Right lobe of liver (tissue), 6 donors: ENCODE measurements around the gene NETO2. TPM values are rescaled to one million over a fixed set of nuclear protein-coding genes. Genes with fewer than 3 reads are reported as not detected.

Source experiments
- ATAC-seq, 4 donors: fragments of 200-7000 bp; cut with Tn5 transposase; one replicate each; pipeline ENCODE4 v1.9.1; 2020; ENCODE audit warnings: mild to moderate bottlenecking in 4 of 4, moderate library complexity in 4 of 4
- DNase-seq, 3 donors: peaks; one replicate each; pipeline ENCODE4 v3.0.0-alpha.2; 2020
- H3K27ac ChIP-seq, 3 donors: fragments of 200-600 bp; one replicate each; pipeline ENCODE4 v1.8.0; 2022
- H3K27me3 ChIP-seq, 2 donors: fragments of 200-600 bp; one replicate each; pipeline ENCODE4 v1.8.0; 2022
- H3K36me3 ChIP-seq, 4 donors: fragments of 200-600 bp; sonication (generic) in 1 of 4; one replicate each; pipeline versions ENCODE4 v1.5.1 to v1.8.0; 2017 to 2022; ENCODE audit warnings: control low read depth in 1 of 4
- H3K4me1 ChIP-seq, 4 donors: fragments of 200-600 bp; sonication (generic) in 1 of 4; one replicate each; pipeline versions ENCODE4 v1.5.1 to v1.8.0; 2017 to 2022; ENCODE audit warnings: control low read depth in 1 of 4
- H3K4me3 ChIP-seq, 3 donors: fragments of 200-600 bp; one replicate each; pipeline ENCODE4 v1.8.0; 2022
- H3K9me3 ChIP-seq, 4 donors: fragments of 200-600 bp; sonication (generic) in 1 of 4; one replicate each; pipeline versions ENCODE4 v1.5.1 to v1.8.0; 2017 to 2022; ENCODE audit warnings: control low read depth in 1 of 4
- CTCF ChIP-seq, 4 donors: fragments of 200-600 bp in 3 of 4; fragments of 450-650 bp in 1 of 4; IDR thresholded peaks; one replicate each; pipeline versions ENCODE4 v1.5.1 to v1.8.0; 2016 to 2022; ENCODE audit warnings: antibody characterized with exemption in 4 of 4, mild to moderate bottlenecking in 2 of 4
- POLR2A ChIP-seq: fragments of 450-650 bp; IDR thresholded peaks from one replicate; pipeline ENCODE4 v1.6.1; 2017; ENCODE audit warnings: antibody characterized with exemption, mild to moderate bottlenecking
- WGBS: methylation state at CpG from one replicate; pipeline ENCODE4 v1.1.6; 2018; ENCODE audit warnings: low coverage, low lambda C conversion rate; ENCODE audit not compliant: insufficient coverage; ENCODE audit errors: missing lambda C conversion rate; 5-methylcytosine and 5-hydroxymethylcytosine counted together
- intact Hi-C, 2 donors: fragments of 100-400 bp; cut with DNase I; formaldehyde crosslinking; loops; one replicate each; pipeline versions ENCODE4 v1.11.2 to v1.14.1; 2022
- total RNA-seq, 6 experiments: library from RNA; depleted of rRNA in 2 of 6; stranded (reverse); fragments of >200 nt in 2 of 6; fragmentation: NEBNext Ultra II Directional in 3 of 6; extraction: Animal tissue kit (Norgen Biotek cat#: 25700) in 3 of 6; gene quantifications; one replicate each; pipeline versions ENCODE4 v1.1.0 to v1.2.4, GENCODE V29; 2016 to 2023
- donor health status: DM: no; HTN: yes; CAD: no.
- donor health status: DM: no; HTN: no; CAD: no.
- donor health status: DM: no; HTN: no; CAD: no.
- donor health status: DM: no; HTN: yes; CAD: no.
- donor health status: DM: no; HTN: yes; CAD: no.

NETO2 gene
- total RNA-seq, 6 experiments from 2014 or later, result 0.29 to 1.6 (median 0.66) TPM

GRCh38 chr16:47136099-47136842 is 7.5 kb downstream of the NETO2 start:
- ATAC-seq (peak in 2 of 4 donors; percentile 42 to 65), DNase-seq (no peak)
- no peak for TF ChIP-seq CTCF (IDR thresholded peaks at IDR 0.05)
- TF ChIP-seq POLR2A, result no peak
- Histone ChIP-seq H3K4me3 (no peak overlapping the region), H3K27me3 (no peaks in the 10 kb centered on the region), H3K36me3 (no peaks in the 10 kb centered on the region), H3K27ac (no peak overlapping the region), H3K9me3 (no peaks in the 10 kb centered on the region), H3K4me1 (no peaks in the 10 kb centered on the region)
- WGBS, result 72% methylated on average over 8 of the region's 8 CpGs
- intact Hi-C loops, result no loop called here

- TF ChIP-seq CTCF (IDR thresholded peaks at IDR 0.05), result no peak
- no peak for TF ChIP-seq POLR2A
- 96% methylated on average over 4 of the region's 4 CpGs for WGBS
- H3K4me3 ChIP-seq, result no peak overlapping the region
- ATAC-seq (no peak), DNase-seq (no peak)
- no peaks in the 10 kb centered on the region for H3K36me3 ChIP-seq
- no peaks in the 10 kb centered on the region for H3K4me1 ChIP-seq
- H3K27me3 ChIP-seq, result no peaks in the 10 kb centered on the region
- H3K27ac ChIP-seq, result no peak overlapping the region
- intact Hi-C loops, result no loop called here
- no peaks in the 10 kb centered on the region for H3K9me3 ChIP-seq
Observed at GRCh38 chr16:47134550-47134949, 9.2 kb downstream of the NETO2 start.

- intact Hi-C loops, result no loop called here
- TF ChIP-seq POLR2A (no peak), CTCF (IDR thresholded peaks at IDR 0.05) (no peak)
- H3K9me3 ChIP-seq, result no peaks in the 10 kb centered on the region
- no peak overlapping the region for H3K27ac ChIP-seq
- no peak overlapping the region for H3K4me3 ChIP-seq
- no peaks in the 10 kb centered on the region for H3K36me3 ChIP-seq
- H3K27me3 ChIP-seq, result no peaks in the 10 kb centered on the region
- DNase-seq (no peak), ATAC-seq (no peak)
- H3K4me1 ChIP-seq, result no peaks in the 10 kb centered on the region
Observed at GRCh38 chr16:47132308-47132707, 11.4 kb downstream of the NETO2 start.

- 75% methylated on average over 7 of the region's 7 CpGs for WGBS
- Histone ChIP-seq H3K36me3 (no peaks in the 10 kb centered on the region), H3K27me3 (no peaks in the 10 kb centered on the region), H3K4me3 (no peak overlapping the region), H3K27ac (no peak overlapping the region), H3K4me1 (no peaks in the 10 kb centered on the region), H3K9me3 (no peaks in the 10 kb centered on the region)
- no peak for DNase-seq
- intact Hi-C loops, result no loop called here
- no peak for ATAC-seq
- TF ChIP-seq POLR2A, result no peak
- TF ChIP-seq CTCF (IDR thresholded peaks at IDR 0.05), result no peak
Observed at GRCh38 chr16:47129755-47130435, 13.8 kb downstream of the NETO2 start.
